ENCODE data around the gene PRDM13.

Gene PRDM13

GRCh38 chr6:99604166-99605073, 2.2 kb upstream of the PRDM13 start:
- no peak for DNase-seq (ENCODE audit: low spot score)
- Histone ChIP-seq H3K27ac (no peak overlapping the region), H3K4me3 (peak overlapping the region; percentile 60)
- no peak for TF ChIP-seq CTCF (IDR thresholded peaks at IDR 0.05)

- TF ChIP-seq CTCF (IDR thresholded peaks at IDR 0.05), result no peak
- DNase-seq (ENCODE audit: low spot score), result no peak
- Histone ChIP-seq H3K27ac (no peak overlapping the region), H3K4me3 (no peak overlapping the region)
Observed at GRCh38 chr6:99605074-99605734, 1.4 kb upstream of the PRDM13 start.

- Histone ChIP-seq H3K27ac (no peak overlapping the region), H3K4me3 (no peak overlapping the region)
- TF ChIP-seq CTCF (IDR thresholded peaks at IDR 0.05), result no peak
- DNase-seq (ENCODE audit: low spot score), result no peak
Observed at GRCh38 chr6:99605911-99606655, 550 bp upstream of the PRDM13 start.

- no peak for TF ChIP-seq CTCF (IDR thresholded peaks at IDR 0.05)
- H3K4me3 ChIP-seq, result no peak overlapping the region
- H3K27ac ChIP-seq, result no peak overlapping the region
- peak; percentile 63 for DNase-seq (ENCODE audit: low spot score)
Observed at GRCh38 chr6:99607416-99608036, 893 bp downstream of the PRDM13 start.

GRCh38 chr6:99608059-99608885, 1.6 kb downstream of the PRDM13 start:
- H3K4me3 ChIP-seq, result no peak overlapping the region
- DNase-seq (ENCODE audit: low spot score), result no peak
- no peak for TF ChIP-seq CTCF (IDR thresholded peaks at IDR 0.05)
- H3K27ac ChIP-seq, result no peak overlapping the region

DNA sequence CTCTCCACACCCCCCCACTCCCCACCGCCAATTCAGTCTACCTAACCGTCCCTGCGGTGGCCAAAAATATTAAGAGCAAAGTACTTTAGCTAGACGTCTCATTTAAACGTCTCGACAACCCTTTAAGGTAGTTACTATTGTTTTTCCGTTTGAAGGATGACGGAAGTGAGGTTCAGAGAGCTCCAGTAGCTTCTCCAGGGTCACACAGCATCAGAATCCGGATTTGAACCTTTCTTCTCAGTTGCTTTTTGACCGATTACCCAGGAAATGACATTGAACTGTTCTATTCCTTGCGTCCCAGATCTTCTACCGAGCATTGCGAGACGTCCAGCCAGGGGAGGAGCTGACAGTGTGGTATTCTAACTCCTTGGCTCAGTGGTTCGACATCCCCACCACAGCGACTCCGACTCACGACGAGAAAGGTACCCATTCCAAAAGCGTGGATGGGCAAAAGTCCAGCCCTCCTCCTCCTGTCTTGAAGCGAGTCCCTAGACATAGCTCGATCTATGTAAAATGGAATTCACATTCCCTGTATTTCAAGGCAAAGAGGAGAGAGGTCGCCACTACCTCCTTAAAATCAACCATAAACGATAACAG, 2.4 kb downstream of the PRDM13 start:
- no peak overlapping the region for H3K27ac ChIP-seq
- TF ChIP-seq CTCF (IDR thresholded peaks at IDR 0.05), result no peak
- no peak for DNase-seq (ENCODE audit: low spot score)
- H3K4me3 ChIP-seq, result no peak overlapping the region

Measured in coronary artery (tissue), 2 donors.